GM21786 (cell line): ENCODE measurements around the gene VAMP3.

Experiments used
- ATAC-seq: cut with Tn5 transposase; IDR thresholded peaks from one replicate; pipeline ENCODE4 v1.9.1; 2021; ENCODE audit not compliant: unreplicated experiment

VAMP3 gene, protein sequence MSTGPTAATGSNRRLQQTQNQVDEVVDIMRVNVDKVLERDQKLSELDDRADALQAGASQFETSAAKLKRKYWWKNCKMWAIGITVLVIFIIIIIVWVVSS

DNA sequence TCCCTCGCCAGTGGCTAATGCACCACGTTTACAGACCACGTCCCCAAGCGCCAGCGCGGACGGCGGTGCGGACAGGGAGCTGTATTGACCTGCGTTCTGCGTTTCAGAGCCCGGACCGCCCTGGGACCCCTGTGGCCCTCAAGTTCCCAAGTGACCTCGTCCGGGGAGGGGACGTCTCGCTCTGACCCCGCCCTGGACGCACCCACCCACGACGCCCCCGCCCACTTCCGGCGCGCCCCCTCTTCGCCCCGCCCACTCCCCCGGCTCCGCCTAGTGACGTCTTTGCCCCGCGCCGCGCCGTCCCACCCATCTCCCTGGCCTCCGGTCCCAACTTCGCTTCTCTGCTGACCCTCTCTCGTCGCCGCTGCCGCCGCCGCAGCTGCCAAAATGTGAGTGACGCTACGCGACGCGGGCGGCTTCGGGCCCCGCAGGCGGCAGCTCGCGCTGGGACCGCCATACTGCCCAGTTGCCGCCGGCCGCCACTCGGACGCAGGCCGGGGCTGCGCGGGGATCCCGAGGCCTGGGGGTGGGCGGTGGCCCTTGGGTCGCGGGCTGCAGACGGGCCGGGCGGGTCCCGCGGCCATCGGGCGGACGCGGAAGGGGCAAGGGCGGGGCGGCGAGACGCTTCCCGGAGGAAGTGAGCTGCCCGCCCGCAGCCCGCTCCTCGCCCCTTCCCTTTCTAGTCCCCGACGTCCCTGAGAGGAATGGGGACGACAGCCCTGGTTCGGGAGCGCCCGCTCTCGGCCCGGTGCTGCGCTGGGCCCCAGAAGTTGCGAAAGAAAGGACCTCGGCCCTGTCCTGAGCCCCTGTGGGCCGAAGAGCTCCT lies at the start of gene VAMP3:
TSS of gene VAMP3 (plus strand) at position 300 of the 826 bp plus-strand sequence. CDS start at position 388, 88 bp downstream.
- peak; percentile 78 for ATAC-seq

DNA sequence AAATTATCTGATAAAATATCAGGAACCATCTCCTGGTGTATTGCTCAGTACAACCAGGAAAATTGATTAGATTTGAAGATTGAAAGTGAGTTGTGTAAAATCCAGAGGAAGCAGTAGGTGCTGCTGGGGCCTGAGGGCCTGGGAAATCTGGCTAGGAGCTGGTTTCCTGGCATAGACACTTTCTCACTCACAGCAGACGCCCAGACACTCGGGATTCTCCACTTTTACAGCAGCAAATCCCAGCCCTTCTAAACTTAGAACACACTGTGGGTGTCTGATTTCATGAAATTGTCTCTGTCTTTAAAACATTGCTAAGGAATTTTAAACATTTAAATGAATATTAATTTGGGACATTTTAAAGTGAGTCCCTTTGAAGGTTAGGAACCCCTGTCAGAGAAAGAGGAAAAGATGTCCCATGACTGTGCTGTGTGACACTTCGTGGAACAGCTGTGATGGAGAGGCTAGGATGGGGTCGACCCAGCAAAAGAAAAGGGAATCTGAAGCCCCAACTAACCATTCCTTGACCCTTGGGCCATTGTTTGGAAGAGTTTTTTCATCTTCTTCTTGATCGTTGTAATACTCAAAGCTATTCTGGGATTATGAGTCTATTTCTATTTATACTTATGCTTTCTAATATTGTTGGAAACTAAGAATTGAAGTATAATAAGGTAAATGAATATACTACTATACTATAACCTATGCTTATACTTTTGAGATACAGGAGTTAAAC lies 49.0 kb upstream of the VAMP3 start:
- no peak for ATAC-seq

- ATAC-seq, result no peak
Measured at GRCh38 chr1:7722670-7723012, 48.5 kb upstream of the VAMP3 start.

GRCh38 chr1:7726623-7727022 lies 44.5 kb upstream of the VAMP3 start:
- no peak for ATAC-seq

- no peak for ATAC-seq
Measured at GRCh38 chr1:7727809-7728471, 43.2 kb upstream of the VAMP3 start.

DNA sequence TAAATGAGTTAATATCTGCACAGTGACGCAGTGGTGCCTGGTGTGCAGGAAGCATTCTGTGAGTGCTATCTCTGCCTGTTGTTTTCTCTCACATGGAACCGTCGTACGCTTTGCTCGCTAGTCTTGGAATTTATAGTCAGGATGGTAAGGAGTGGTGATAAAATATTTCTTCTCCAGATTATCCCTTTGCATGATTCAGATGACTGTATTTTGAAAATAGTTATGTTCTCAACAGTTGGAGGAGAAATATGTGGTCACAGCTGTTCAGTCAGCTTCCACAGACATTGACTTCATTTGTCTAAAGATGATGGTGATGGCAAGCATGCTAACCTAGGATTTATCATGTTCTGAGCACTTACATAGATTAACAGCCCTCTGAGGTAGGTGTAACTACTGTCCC lies 41.3 kb upstream of the VAMP3 start:
- ATAC-seq, result no peak

GRCh38 chr1:7732331-7732730 lies 38.8 kb upstream of the VAMP3 start:
- ATAC-seq, result no peak

DNA sequence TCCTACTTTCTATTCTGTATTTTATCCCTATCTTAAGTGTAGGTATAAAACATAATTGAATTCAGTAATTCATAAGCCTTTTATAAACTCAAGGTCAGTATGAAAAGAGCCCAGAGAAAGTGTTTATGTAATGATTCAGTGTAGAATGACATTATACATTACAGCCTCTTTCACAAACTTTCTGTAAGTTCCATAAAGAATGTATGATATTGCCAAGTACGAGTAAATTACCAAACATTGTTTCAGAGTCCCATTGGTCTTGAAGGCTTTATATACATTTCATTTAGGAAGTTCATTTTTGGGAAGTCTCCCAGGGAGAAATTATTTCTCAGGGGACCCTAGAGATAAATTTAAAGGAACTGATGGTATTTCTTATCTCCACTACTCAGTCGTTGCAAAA lies 37.8 kb upstream of the VAMP3 start:
- no peak for ATAC-seq

GRCh38 chr1:7738044-7738443 lies 33.1 kb upstream of the VAMP3 start:
- ATAC-seq, result no peak

DNA sequence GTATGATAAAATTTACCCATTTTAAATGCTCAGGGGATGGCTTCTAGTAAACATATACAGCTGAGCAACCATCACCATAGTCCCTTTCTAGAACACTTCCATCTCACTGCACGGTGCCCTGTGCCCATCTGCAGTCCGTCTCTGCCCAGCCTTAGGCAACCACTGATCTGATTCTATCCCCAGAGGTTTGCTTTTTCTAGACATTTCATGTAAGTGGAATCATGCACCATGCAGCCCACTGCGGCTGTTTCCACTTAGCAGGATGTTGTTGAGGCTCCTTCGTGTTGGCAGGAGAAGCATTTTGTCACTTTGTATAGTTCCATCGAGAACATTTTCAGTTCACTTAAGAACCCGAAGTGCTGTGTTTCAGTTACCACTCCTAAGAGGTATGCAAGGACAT lies 27.8 kb upstream of the VAMP3 start:
- ATAC-seq, result no peak

- ATAC-seq, result no peak
Measured at GRCh38 chr1:7744882-7745281, 26.2 kb upstream of the VAMP3 start.

GRCh38 chr1:7745783-7746182 lies 25.3 kb upstream of the VAMP3 start:
- ATAC-seq, result no peak

- ATAC-seq, result no peak
Measured at GRCh38 chr1:7747605-7748004, 23.5 kb upstream of the VAMP3 start.

- ATAC-seq, result no peak
Measured at GRCh38 chr1:7749126-7749525, 22.0 kb upstream of the VAMP3 start.

DNA sequence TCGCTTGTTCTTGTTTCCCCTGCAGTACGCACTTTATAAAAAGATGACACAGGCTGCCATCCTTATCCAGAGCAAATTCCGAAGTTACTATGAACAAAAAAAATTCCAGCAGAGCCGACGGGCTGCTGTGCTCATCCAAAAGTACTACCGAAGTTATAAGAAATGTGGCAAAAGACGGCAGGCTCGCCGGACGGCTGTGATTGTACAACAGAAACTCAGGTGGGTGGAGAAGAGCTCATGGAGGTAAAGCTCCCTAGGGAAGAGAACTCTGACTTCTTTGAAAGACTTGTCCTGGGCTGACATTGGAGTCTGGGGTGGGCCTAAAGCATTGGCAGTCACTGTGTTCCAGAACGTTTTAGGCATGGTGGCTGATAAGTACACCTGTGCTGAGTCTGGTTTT lies 19.9 kb upstream of the VAMP3 start:
- no peak for ATAC-seq

- ATAC-seq, result no peak
Measured at GRCh38 chr1:7752512-7753417, 18.3 kb upstream of the VAMP3 start.

DNA sequence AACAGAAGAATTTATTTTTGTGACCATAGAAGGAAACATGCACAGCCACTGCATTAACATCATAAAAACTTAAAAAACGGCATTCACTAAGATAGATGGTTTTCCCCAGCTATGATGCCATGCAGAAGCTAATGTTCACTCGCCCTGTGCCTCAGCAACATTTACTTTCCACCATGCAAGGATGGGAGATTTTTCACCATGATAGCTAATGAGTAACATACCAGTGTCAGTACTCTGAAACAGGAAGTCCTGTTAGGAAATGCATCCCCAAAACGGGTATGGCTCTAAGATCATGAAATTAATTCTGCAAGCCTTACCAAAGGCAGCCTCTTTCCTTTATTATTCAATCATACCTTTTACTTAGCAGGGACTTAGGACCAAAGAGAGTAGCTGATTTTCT lies 17.5 kb upstream of the VAMP3 start:
- no peak for ATAC-seq

GRCh38 chr1:7754234-7754633 lies 16.9 kb upstream of the VAMP3 start:
- no peak for ATAC-seq

DNA sequence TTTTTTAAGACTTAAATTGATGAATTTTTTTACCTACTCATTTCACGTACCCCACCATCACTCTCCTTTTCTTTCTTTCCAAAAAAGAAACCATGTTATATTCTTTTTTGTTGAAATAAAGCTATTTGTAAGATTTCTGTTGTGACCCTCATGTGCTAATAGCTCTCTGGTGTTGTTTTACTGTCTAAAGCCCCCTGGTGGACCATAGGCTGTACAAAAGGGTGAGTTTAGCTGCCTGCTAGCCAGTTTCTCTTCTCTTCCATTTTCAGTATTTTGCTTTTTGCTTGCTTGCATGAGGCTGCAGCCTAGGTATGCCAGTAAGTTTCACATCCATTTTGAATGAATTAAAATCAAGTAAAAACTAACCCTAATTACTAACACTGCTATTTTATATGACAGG lies 15.6 kb upstream of the VAMP3 start:
- no peak for ATAC-seq

DNA sequence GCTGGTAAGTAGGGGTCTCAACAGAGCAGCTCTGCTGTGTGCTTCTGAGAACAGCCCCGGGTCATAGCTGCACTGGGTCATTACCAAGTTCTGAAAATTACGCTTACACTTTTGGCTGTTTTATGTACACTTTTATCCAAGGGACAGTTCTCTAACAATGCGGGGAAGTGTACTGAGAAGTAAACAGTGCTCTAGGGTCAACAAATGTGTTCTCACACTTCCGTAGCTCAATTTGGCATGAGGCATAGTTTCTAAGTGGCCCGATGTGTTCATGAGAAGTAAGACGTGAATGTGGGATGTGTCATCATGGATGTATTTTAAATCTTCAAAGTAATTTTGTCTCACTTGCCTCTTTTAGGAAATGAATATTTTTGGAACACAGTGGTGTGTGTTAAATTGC lies 10.9 kb upstream of the VAMP3 start:
- ATAC-seq, result no peak

DNA sequence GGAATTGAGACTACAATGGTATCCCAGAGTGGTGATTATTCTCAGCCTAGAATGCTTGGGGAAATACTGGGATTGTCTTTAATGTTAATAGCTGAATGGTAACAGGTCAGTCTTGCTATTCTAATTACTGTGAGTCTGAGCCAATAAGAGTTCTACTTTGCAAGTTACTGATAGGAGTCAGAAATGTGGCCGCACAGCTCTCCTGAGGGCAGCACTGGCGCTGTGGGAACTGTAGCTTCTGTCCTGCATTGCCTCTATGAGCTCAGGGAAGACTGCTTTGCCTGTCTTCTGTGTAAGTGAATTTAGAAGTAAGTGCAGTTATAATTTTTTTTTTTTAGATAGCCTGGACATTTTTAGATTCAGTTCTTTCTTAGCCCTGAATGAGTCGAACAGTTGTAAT lies 10.0 kb upstream of the VAMP3 start:
- ATAC-seq, result no peak
